GF-D8 (cell line): Measurements from ENCODE around the gene MCAM.

ENCODE experiments used
- DNase-seq: peaks from one replicate; lab custom pipeline; 2025; lab: John Stamatoyannopoulos, UW

MCAM gene

GRCh38 chr11:119316729-119317591, at the start of gene MCAM:
Gene MCAM, minus strand, starts transcription at chr11:119317130. Its CDS starts 29 bp downstream, at chr11:119317101.
- DNase-seq: no peak

- DNase-seq: no peak
These were observed 48.2 kb upstream of the MCAM start for GRCh38 chr11:119365071-119365591.

GRCh38 chr11:119363851-119364590, 47.1 kb upstream of the MCAM start:
- no peak for DNase-seq

- DNase-seq: no peak
These were observed 46.3 kb upstream of the MCAM start for GRCh38 chr11:119363081-119363850.

GRCh38 chr11:119362741-119363080, 45.8 kb upstream of the MCAM start:
- no peak for DNase-seq

GRCh38 chr11:119361941-119362725, 45.2 kb upstream of the MCAM start:
- DNase-seq: no peak

GRCh38 chr11:119361056-119361787, 44.3 kb upstream of the MCAM start:
- DNase-seq: no peak

- peak; percentile 51 for DNase-seq
These were observed 42.7 kb upstream of the MCAM start for GRCh38 chr11:119359365-119360214.

GRCh38 chr11:119357074-119357473, 40.1 kb upstream of the MCAM start:
- DNase-seq: no peak

- DNase-seq: peak; percentile 32
These were observed 39.6 kb upstream of the MCAM start for GRCh38 chr11:119356349-119357031.

- DNase-seq: no peak
These were observed 38.3 kb upstream of the MCAM start for GRCh38 chr11:119355091-119355843.

GRCh38 chr11:119352857-119353260, 35.9 kb upstream of the MCAM start:
- DNase-seq: no peak

GRCh38 chr11:119351232-119351631, 34.3 kb upstream of the MCAM start:
- no peak for DNase-seq

GRCh38 chr11:119350302-119350701, 33.4 kb upstream of the MCAM start:
- no peak for DNase-seq

- DNase-seq: no peak
These were observed 31.1 kb upstream of the MCAM start for GRCh38 chr11:119347940-119348605.

GRCh38 chr11:119347242-119347641, 30.3 kb upstream of the MCAM start:
- no peak for DNase-seq

GRCh38 chr11:119346605-119347004, 29.7 kb upstream of the MCAM start, which contains the start of gene MFRP:
Gene MFRP, minus strand, starts transcription at chr11:119346705. Its CDS starts 192 bp downstream, at chr11:119346513.
- DNase-seq: no peak

GRCh38 chr11:119345685-119346084, 28.8 kb upstream of the MCAM start:
- no peak for DNase-seq
